HG03520 (cell line): ENCODE results near the gene CPED1.
"Not testable (repeated sequence)": the region's sequence is repeated elsewhere in the genome, so short reads cannot be mapped to it uniquely, and the experiment has no call there.

Experiments
- ATAC-seq: cut with Tn5 transposase; IDR thresholded peaks from one replicate; pipeline ENCODE4 v1.9.1; 2021; ENCODE audit warnings: mild to moderate bottlenecking, moderate library complexity; ENCODE audit not compliant: unreplicated experiment

The CPED1 gene

GRCh38 chr7:121016966-121017365 is 28.5 kb downstream of the CPED1 start:
- no peak for ATAC-seq

GRCh38 chr7:121017586-121017985 is 29.1 kb downstream of the CPED1 start:
- no peak for ATAC-seq

GRCh38 chr7:121019018-121019417 is 30.5 kb downstream of the CPED1 start:
- no peak for ATAC-seq

GRCh38 chr7:121020249-121020988 is 31.9 kb downstream of the CPED1 start:
- ATAC-seq: no peak

GRCh38 chr7:121020989-121021969 is 32.8 kb downstream of the CPED1 start:
- ATAC-seq: no peak

GRCh38 chr7:121023194-121023593 is 34.7 kb downstream of the CPED1 start:
- no peak for ATAC-seq

- ATAC-seq: no peak
These were observed 35.4 kb downstream of the CPED1 start for GRCh38 chr7:121023683-121024511.

- no peak for ATAC-seq
These were observed 36.1 kb downstream of the CPED1 start for GRCh38 chr7:121024611-121025010.

GRCh38 chr7:121026159-121026558 is 37.6 kb downstream of the CPED1 start:
- no peak for ATAC-seq

- ATAC-seq: no peak
These were observed 38.1 kb downstream of the CPED1 start for GRCh38 chr7:121026577-121027111.

- ATAC-seq: no peak
These were observed 39.5 kb downstream of the CPED1 start for GRCh38 chr7:121027761-121028669.

- ATAC-seq: no peak
These were observed 40.8 kb downstream of the CPED1 start for GRCh38 chr7:121029302-121029701.

GRCh38 chr7:121030308-121030707 is 41.8 kb downstream of the CPED1 start:
- ATAC-seq: no peak

- ATAC-seq: no peak
These were observed 44.3 kb downstream of the CPED1 start for GRCh38 chr7:121032645-121033460.

- no peak for ATAC-seq
These were observed 46.4 kb downstream of the CPED1 start for GRCh38 chr7:121034929-121035328.

GRCh38 chr7:121036776-121037175 is 48.3 kb downstream of the CPED1 start:
- ATAC-seq: not testable (repeated sequence)

- ATAC-seq: not testable (repeated sequence)
These were observed 48.8 kb downstream of the CPED1 start for GRCh38 chr7:121037329-121037728.

GRCh38 chr7:121037957-121038716 is 49.6 kb downstream of the CPED1 start:
- ATAC-seq: no peak
